Measurements from ENCODE around the gene TCF25.

Gene TCF25

GRCh38 chr16:89892635-89893034, 19.2 kb downstream of the TCF25 start:
- no peak for TF ChIP-seq CTCF (IDR thresholded peaks at IDR 0.05; ENCODE audit: low read depth, low read length, missing control alignments)
- no peak overlapping the region for H3K4me3 ChIP-seq (replicated peaks; ENCODE audit: low read depth, low read length)
- no peak for DNase-seq (ENCODE audit: extremely low read depth, low read depth)

- DNase-seq (ENCODE audit: extremely low read depth, low read depth) = no peak
- TF ChIP-seq CTCF (IDR thresholded peaks at IDR 0.05; ENCODE audit: low read depth, low read length, missing control alignments) = no peak
- no peak overlapping the region for H3K4me3 ChIP-seq (replicated peaks; ENCODE audit: low read depth, low read length)
These were observed 20.5 kb downstream of the TCF25 start for GRCh38 chr16:89893642-89894548.

- no peak for TF ChIP-seq CTCF (IDR thresholded peaks at IDR 0.05; ENCODE audit: low read depth, low read length, missing control alignments)
- DNase-seq (ENCODE audit: extremely low read depth, low read depth) = no peak
- H3K4me3 ChIP-seq (replicated peaks; ENCODE audit: low read depth, low read length) = no peak overlapping the region
These were observed 22.3 kb downstream of the TCF25 start for GRCh38 chr16:89895482-89896250.

GRCh38 chr16:89897204-89897603, 23.8 kb downstream of the TCF25 start:
- no peak for TF ChIP-seq CTCF (IDR thresholded peaks at IDR 0.05; ENCODE audit: low read depth, low read length, missing control alignments)
- H3K4me3 ChIP-seq (replicated peaks; ENCODE audit: low read depth, low read length) = no peak overlapping the region
- no peak for DNase-seq (ENCODE audit: extremely low read depth, low read depth)

- no peak overlapping the region for H3K4me3 ChIP-seq (replicated peaks; ENCODE audit: low read depth, low read length)
- no peak for TF ChIP-seq CTCF (IDR thresholded peaks at IDR 0.05; ENCODE audit: low read depth, low read length, missing control alignments)
- DNase-seq (ENCODE audit: extremely low read depth, low read depth) = no peak
These were observed 25.0 kb downstream of the TCF25 start for GRCh38 chr16:89898201-89898967.

GRCh38 chr16:89899879-89900481, 26.6 kb downstream of the TCF25 start:
- no peak for DNase-seq (ENCODE audit: extremely low read depth, low read depth)
- no peak overlapping the region for H3K4me3 ChIP-seq (replicated peaks; ENCODE audit: low read depth, low read length)
- TF ChIP-seq CTCF (IDR thresholded peaks at IDR 0.05; ENCODE audit: low read depth, low read length, missing control alignments) = no peak
